HG03159 (cell line): ENCODE results near the gene ORAI2.
"Not testable (repeated sequence)": the region's sequence is repeated elsewhere in the genome, so short reads cannot be mapped to it uniquely, and the experiment has no call there.

Experiments used
- ATAC-seq: cut with Tn5 transposase; IDR thresholded peaks from one replicate; pipeline ENCODE4 v1.9.1; 2021; ENCODE audit warnings: mild to moderate bottlenecking, moderate library complexity; ENCODE audit not compliant: unreplicated experiment

The ORAI2 gene

GRCh38 chr7:102433219-102434038 is at the start of gene ORAI2:
Gene ORAI2 (plus strand): TSS chr7:102433575. CDS start chr7:102438957, 5,382 bp downstream.
- peak; percentile 57 for ATAC-seq

DNA sequence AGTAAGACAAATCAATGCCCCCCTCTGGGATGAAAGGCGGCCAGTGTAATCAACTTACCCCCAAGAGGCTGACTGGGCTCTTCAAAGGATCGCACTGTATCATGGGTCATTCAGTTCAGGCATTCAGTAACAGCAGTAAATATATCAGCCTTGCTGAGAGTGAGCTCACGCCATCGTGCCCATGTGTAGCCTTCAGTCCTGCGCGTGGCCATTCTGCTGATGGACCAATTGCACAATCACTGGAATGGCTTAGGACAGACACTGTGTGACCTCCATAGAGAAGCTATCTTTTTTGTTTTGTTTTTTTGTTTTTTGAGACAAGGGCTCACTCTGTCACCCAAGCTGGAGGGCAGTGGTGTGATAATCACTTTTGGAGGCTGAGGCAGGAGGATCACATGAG is 46.3 kb upstream of the ORAI2 start:
- ATAC-seq: no peak

- no peak for ATAC-seq
These were observed 43.6 kb upstream of the ORAI2 start for GRCh38 chr7:102389810-102390209.

- no peak for ATAC-seq
These were observed 42.5 kb upstream of the ORAI2 start for GRCh38 chr7:102390697-102391484.

GRCh38 chr7:102392330-102392729 is 41.0 kb upstream of the ORAI2 start:
- no peak for ATAC-seq

DNA sequence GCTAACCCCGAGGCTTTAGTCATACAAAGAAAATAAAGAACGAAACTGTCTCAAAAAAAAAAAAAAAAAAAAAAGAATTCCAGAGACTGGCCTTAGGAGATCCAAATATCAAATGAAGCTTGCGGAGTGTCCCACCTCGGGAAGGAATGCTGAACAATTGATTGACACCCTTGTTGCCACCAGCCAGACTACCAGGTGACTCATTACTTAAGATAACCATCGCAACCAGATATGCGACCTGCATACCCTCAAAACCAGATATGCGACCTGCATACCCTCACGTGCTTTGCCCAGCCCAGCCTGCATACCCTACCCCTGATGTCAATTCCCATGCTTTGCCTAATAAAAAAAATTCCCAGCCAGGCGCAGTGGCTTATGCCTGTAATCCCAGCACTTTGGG is 39.9 kb upstream of the ORAI2 start:
- ATAC-seq: no peak

- no peak for ATAC-seq
These were observed 37.8 kb upstream of the ORAI2 start for GRCh38 chr7:102395592-102395872.

DNA sequence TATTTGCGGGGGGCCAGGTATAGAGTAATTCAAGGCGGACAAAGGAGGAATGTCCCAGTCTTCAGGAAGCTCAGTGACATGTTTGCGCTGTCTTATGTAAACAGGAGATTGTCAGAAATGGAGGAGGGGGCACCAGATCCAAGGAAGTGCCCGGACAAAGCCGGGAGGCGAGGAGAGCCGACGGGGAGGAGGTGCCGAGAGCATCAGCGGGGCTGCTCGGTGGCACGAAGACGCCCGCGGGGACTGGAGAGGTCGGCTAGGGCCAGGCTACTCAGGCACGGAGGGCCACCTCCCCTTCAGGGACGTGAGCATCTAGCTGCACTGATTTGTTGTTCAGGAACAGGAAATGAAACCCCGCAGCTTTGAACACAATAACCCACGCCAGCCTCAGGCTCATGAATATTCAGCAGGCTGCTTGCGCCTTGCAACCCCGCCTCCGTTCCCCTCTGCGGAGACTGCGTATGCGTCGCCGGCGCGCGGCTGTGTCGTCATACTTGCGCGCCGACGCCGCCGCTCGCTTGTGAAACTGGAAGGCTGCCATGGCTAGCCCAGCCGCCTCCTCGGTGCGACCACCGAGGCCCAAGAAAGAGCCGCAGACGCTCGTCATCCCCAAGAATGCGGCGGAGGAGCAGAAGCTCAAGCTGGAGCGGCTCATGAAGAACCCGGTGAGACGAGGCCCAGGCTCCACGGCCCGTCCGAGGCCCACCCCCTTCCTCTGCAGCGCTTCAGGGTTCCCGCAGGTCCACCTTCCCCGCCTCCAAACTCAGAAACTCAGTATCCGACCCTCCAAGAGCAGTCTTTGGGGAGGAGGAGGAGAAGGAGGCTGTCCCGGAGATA is 37.3 kb upstream of the ORAI2 start, which contains the start of gene PRKRIP1:
Gene PRKRIP1, plus strand, starts transcription at position 491 of the 837 bp plus-strand sequence. Its CDS starts 49 bp downstream, at position 540.
- peak; percentile 96 for ATAC-seq

- ATAC-seq: no peak
These were observed 36.7 kb upstream of the ORAI2 start for GRCh38 chr7:102396710-102397019.

GRCh38 chr7:102398543-102398942 is 34.8 kb upstream of the ORAI2 start:
- no peak for ATAC-seq

GRCh38 chr7:102400360-102400759 is 33.0 kb upstream of the ORAI2 start:
- ATAC-seq: no peak

DNA sequence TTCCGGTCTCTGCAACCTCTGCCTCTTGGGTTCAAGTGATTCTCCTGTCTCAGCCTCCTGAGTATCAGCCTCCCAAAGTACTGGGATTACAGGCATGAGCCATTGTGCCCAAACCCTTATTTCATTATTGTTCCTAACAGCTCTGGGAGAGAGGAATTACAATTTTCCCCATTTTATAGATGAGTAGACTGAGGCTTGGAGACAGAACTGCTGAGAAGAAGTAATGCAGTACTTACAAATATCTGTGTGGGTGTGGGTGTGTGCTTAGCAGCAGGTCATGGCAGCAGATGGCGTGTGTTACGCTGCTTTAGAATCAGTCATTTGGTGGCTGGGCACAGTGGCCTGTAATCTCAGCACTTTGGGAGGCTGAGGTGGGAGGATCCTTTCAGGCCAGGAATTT is 29.8 kb upstream of the ORAI2 start:
- ATAC-seq: no peak

DNA sequence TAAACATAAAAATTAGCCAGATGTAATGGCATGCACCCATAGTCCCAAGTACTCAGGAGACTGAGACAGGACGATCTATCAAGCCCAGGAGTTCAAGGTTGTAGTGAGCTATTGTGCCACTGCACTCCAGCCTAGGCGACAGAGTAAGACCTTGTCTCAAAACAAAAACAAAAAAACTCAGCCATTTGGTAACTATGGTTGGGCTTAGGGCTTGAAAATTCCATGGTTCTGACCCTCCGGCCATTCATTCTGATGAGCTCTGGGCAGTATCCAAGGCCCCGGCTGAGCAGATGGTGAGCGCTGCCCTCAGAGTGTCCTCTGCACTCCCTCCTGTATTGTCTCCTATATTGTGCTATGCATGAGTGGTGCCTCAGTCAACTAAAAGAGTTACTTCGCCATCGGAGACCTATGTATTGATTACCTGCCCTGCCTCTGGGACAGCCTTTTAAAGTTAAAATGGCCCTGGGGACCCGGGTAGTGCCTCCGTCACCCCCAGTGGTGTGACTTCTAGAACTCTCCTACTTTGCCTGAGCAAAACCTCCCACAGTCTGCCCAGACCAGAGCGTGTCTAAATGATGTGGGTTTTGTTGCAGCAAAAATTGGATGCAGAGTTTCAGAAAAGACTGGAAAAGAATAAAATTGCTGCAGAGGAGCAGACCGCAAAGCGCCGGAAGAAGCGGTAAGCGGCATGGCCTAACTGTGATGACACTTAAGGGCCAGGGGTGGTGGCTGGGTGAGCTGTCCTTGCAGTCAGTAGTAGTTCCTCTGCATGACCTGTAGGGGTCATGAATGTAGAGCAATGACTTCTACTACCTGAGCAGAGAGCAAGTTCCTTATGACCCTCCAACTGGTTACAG is 29.1 kb upstream of the ORAI2 start:
- ATAC-seq: peak; percentile 68

GRCh38 chr7:102404862-102405188 is 28.6 kb upstream of the ORAI2 start:
- not testable (repeated sequence) for ATAC-seq

DNA sequence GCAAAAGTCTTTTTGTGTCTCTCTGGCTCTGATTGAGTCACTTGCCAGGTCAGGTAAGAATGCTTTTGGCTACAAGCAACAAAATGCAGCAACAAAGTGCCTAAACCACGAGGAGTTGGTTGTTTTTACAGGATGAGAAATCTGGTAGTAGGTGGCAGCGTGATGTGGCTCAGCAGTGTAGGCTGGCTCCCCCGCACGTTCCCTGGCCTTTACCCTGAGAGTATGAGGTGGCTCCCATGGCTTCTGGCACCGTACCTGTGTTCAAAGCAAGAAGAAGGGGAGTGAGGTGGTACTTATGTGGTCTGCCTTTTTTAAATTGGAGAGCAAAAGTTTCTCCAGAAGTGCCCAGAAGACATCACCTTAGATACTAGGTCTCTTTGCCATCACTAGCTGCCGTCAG is 25.5 kb upstream of the ORAI2 start:
- ATAC-seq: no peak

- peak; percentile 58 for ATAC-seq
These were observed 24.8 kb upstream of the ORAI2 start for GRCh38 chr7:102408530-102408929.

- ATAC-seq: no peak
These were observed 24.0 kb upstream of the ORAI2 start for GRCh38 chr7:102409340-102409739.

DNA sequence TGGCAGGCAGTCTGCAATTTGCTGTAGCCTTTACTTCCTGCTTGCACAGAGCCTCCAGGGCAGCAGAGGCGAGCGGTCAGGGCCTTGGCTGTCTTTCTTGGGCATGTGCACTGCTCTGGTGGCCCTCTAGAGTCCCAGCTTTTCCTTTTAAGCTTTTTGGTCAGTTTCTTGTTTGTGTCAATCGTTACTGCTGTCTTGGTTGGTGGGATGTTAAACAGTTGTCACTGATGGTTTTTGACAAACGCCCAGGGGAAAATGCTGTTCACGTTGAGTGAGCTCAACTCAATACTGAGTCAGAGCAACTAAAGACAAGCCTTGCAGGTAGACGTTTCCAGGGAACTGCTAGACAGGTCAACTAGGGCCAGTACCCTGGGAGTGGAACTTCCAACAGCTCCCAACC is 23.3 kb upstream of the ORAI2 start:
- no peak for ATAC-seq

DNA sequence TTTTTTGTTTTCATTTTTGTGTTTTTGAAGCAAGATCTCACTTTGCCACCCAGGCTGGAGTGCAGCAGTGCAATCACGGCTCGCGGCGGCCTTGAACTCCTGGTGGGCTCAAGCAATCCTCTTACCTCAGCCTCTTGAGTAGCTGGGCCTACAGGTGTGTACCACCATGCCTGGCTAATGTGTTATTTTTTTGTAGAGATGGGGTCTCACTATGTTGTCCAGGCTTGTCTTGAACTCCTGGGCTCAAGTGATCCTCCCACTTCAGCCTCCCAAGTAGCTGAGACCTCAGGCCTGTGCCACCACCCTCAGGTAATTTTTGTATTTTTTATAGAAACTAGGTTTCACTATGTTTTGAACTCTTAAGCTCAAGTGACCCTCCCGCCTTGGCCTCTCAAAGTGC is 22.5 kb upstream of the ORAI2 start:
- ATAC-seq: no peak

- ATAC-seq: no peak
These were observed 20.8 kb upstream of the ORAI2 start for GRCh38 chr7:102412548-102412947.

DNA sequence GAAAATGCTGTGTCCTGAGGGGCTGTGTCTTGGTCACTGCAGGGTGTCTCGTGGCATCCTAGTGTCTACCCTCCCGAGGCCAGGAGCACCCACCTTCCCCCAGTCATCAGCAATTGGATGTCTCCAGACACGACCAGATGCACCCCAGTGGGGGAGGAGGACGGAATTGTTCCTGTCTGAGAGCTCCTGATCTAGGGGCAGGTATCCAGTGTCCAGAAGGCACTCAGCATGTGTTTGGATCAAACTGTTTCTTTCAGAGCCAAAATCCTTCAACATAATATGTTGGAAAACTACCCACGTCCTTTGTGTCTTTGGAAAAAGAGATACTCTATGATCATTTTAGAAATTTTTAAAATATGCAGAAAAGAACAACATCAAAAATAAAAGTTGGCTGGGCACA is 20.3 kb upstream of the ORAI2 start:
- ATAC-seq: no peak
